Activated CD8-positive, alpha-beta memory T cell treated with anti-CD3 and anti-CD28 coated beads, Interleukin-2, amount 10 ng/mL, durations not matched to agents 7 days and 5 days (primary cell): ENCODE data around the gene OSTF1. TPM values are rescaled to one million over a fixed set of nuclear protein-coding genes. Genes with fewer than 3 reads are reported as not detected.
A peak's percentile ranks its signal among the peaks of the same experiment; 100 is the strongest.

ENCODE experiments used
- ATAC-seq: fragments of 150-1000 bp; cut with Tn5 transposase; one replicate; pipeline ENCODE4 v1.10.0; 2021; ENCODE audit warnings: moderate library complexity
- CTCF ChIA-PET: fragments of 350-600 bp; sonication (Branson Sonifier 250); formaldehyde crosslinking; loops from one replicate; lab custom pipeline; 2021; ENCODE audit warnings: antibody characterized with exemption; lab: Charles Lee
- DNase-seq: peaks from one replicate; pipeline ENCODE4 v3.0.0-alpha.2; 2020
- H3K27ac Mint-ChIP-seq: one replicate; pipeline ENCODE4 v1.8.0; 2021; ENCODE audit warnings: mild to moderate bottlenecking, mixed read lengths
- H3K27me3 Mint-ChIP-seq: one replicate; pipeline ENCODE4 v1.8.0; 2021; ENCODE audit warnings: mixed read lengths
- H3K36me3 Mint-ChIP-seq: one replicate; pipeline ENCODE4 v1.8.0; 2021; ENCODE audit warnings: mild to moderate bottlenecking, mixed read lengths
- H3K4me1 Mint-ChIP-seq: one replicate; pipeline ENCODE4 v1.8.0; 2021; ENCODE audit warnings: mixed read lengths
- H3K4me3 Mint-ChIP-seq: one replicate; pipeline ENCODE4 v1.8.0; 2021; ENCODE audit warnings: mild to moderate bottlenecking, moderate library complexity, mixed read lengths
- H3K9me3 Mint-ChIP-seq: one replicate; pipeline ENCODE4 v1.8.0; 2022; ENCODE audit warnings: low read depth, mixed read lengths
- total RNA-seq, 2 experiments: library from RNA; stranded (reverse); gene quantifications; one replicate each; pipeline ENCODE4 v1.2.3, GENCODE V29; 2021

The OSTF1 gene
- total RNA-seq, 2 experiments from 2014 or later = 149 to 198 TPM

DNA sequence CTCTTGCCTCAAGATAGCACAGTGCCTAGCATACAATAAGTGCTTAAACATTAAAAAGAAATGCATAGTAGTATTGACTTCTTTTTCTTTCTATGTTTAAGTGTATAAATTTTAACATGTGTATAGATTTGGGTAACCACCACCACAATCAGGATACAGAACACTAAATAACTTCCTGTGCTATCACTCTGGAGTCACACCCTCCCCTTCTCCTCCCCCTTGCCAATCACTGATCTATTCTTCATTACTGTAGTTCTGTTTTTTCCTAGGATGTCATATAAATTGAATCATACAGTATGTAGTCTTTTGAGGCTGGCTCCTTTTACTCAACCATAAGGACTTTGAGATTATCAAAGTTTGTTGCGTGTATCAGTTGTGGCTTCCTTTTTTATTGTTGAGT, 68.5 kb downstream of the OSTF1 start:
- peak overlapping the region; percentile 62 for H3K27ac Mint-ChIP-seq
- DNase-seq = no peak
- H3K4me3 Mint-ChIP-seq = no peak overlapping the region
- peak; percentile 17 for ATAC-seq
- CTCF ChIA-PET = interaction anchor here (0.8 to 1.9 kb wide), 4 partner anchors 10 to 69 kb away, joined by 3 to 5 read pairs (median 4); partner anchors contain the start of genes NMRK1 and OSTF1
- H3K36me3 Mint-ChIP-seq = peaks cover 47% of the 10 kb centered on the region
- H3K4me1 Mint-ChIP-seq = peaks cover 43% of the 10 kb centered on the region
- no peaks in the 10 kb centered on the region for H3K9me3 Mint-ChIP-seq
- H3K27me3 Mint-ChIP-seq = no peaks in the 10 kb centered on the region

GRCh38 chr9:75161116-75161857, 73.0 kb downstream of the OSTF1 start:
- ATAC-seq (no peak), DNase-seq (no peak)
- H3K27ac Mint-ChIP-seq = no peak overlapping the region
- H3K4me3 Mint-ChIP-seq = no peak overlapping the region
- no peaks in the 10 kb centered on the region for H3K27me3 Mint-ChIP-seq
- CTCF ChIA-PET = interaction anchor here (0.9 to 1.0 kb wide), 2 partner anchors 24 to 96 kb away, joined by 3 read pairs; no protein-coding TSS in a partner anchor
- peaks cover 13% of the 10 kb centered on the region for H3K4me1 Mint-ChIP-seq
- H3K36me3 Mint-ChIP-seq = peaks cover 61% of the 10 kb centered on the region
- H3K9me3 Mint-ChIP-seq = no peaks in the 10 kb centered on the region

GRCh38 chr9:75163764-75164163, 75.5 kb downstream of the OSTF1 start:
- DNase-seq = no peak
- Mint-ChIP-seq H3K36me3 (peaks cover 67% of the 10 kb centered on the region), H3K9me3 (peaks cover 4% of the 10 kb centered on the region), H3K27ac (no peak overlapping the region), H3K4me3 (no peak overlapping the region), H3K4me1 (peaks cover 26% of the 10 kb centered on the region), H3K27me3 (no peaks in the 10 kb centered on the region)
- no peak for ATAC-seq
- CTCF ChIA-PET = interaction anchor here (0.7 to 0.9 kb wide), 2 partner anchors 9 to 22 kb away, joined by 3 read pairs; no protein-coding TSS in a partner anchor

DNA sequence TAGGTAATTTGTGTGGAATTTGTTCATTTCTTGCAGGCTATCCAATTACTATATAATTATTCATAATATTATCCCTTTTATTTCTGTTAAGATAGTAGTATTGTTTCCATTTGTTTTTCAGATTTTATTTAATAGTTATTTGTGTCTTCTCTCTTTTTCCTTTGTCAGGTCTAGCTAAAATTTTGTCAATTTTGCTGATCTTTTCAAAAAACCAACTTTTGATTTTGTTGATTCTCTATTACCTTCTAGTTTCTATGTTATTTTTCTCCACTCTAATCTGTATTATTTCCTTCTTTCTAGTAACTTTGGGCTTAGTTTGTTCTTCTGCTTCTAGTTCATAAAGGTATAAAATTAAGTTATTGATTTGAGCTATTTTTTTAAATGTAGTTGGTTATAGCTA, 76.3 kb downstream of the OSTF1 start:
- no peaks in the 10 kb centered on the region for H3K27me3 Mint-ChIP-seq
- DNase-seq (no peak), ATAC-seq (no peak)
- no peak overlapping the region for H3K4me3 Mint-ChIP-seq
- H3K9me3 Mint-ChIP-seq = peaks cover 4% of the 10 kb centered on the region
- H3K36me3 Mint-ChIP-seq = peaks cover 71% of the 10 kb centered on the region
- CTCF ChIA-PET = interaction anchor here (0.9 to 1.5 kb wide), 2 partner anchors 21 to 77 kb away, joined by 3 to 4 read pairs; partner anchors contain the start of gene NMRK1
- no peak overlapping the region for H3K27ac Mint-ChIP-seq
- peaks cover 34% of the 10 kb centered on the region for H3K4me1 Mint-ChIP-seq

GRCh38 chr9:75167281-75167680, 79.0 kb downstream of the OSTF1 start:
- DNase-seq (no peak), ATAC-seq (no peak)
- Mint-ChIP-seq H3K4me3 (no peak overlapping the region), H3K27ac (peak overlapping the region; percentile 20), H3K9me3 (peaks cover 6% of the 10 kb centered on the region), H3K27me3 (no peaks in the 10 kb centered on the region), H3K4me1 (peaks cover 53% of the 10 kb centered on the region), H3K36me3 (peaks cover 78% of the 10 kb centered on the region)
- CTCF ChIA-PET = interaction anchor here (1.3 kb wide), 1 partner anchor 18 kb away, joined by 3 read pairs; no protein-coding TSS in a partner anchor

DNA sequence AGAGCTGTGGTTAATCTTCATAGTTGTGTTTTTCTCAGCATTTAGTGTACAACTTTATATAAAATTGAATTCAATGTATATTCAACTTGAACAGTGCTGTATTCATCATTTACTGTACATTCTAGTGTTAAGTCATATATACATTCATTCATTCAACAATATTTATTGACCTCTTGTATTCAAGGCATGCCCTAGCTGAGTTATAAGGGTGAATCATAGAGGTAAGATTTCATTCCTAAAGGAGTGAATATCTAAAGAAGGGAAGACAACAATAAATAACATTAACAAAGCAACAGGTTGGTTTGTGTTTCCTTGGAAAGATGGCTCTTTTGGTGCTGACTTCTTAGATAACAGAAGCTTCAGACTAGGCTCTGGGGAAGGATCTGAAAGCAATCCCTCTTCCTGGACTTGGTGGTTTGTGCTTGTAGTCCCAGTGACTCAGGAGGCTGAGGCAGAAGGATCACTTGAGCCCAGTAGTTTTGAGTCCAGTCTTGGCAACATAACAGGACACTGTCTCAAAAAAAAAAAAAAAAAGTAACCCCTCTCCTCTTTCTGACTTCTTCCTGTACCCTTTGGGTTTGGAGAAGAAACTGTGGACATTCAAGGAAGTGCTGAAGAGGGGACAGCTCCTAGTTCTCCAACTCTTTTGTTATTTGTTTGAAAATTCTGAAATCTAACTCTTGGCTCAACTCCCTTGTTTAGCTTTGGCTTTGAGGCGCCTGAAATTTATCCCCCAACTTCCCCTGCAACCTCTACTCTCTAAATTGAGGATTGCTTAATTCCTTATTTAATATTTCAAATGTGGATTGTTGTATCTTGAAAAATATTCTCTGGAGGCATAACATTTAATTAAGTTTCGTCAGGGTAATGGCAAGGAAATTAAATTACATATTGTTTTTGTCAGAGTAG, 80.2 kb downstream of the OSTF1 start:
- peak overlapping the region; percentile 22 for H3K27ac Mint-ChIP-seq
- CTCF ChIA-PET = interaction anchor here (0.7 to 1.3 kb wide), 3 partner anchors 17 to 51 kb away, joined by 3 to 4 read pairs (median 3); no protein-coding TSS in a partner anchor
- H3K36me3 Mint-ChIP-seq = peaks cover 76% of the 10 kb centered on the region
- ATAC-seq (no peak), DNase-seq (no peak)
- H3K4me1 Mint-ChIP-seq = peaks cover 57% of the 10 kb centered on the region
- H3K27me3 Mint-ChIP-seq = no peaks in the 10 kb centered on the region
- H3K4me3 Mint-ChIP-seq = no peak overlapping the region
- peaks cover 6% of the 10 kb centered on the region for H3K9me3 Mint-ChIP-seq

DNA sequence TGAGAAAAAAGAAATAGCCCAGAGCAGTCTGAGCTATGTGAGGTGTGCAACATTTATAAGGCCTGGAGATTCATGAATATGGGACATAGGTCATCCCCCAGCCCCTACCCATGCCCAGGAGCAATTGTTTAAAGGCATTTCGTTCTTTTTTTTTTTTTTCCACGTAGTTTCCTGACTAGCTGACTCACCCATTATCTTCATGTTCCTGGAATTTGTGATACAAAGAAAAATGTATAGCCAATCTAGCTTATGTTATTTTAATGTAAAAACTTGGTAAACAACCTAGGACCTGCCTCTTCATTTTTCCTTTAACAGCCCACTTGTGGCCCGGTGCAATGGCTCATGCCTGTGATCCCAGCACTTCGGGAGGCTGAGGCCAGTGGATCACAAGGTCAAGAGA, 81.3 kb downstream of the OSTF1 start:
- peaks cover 74% of the 10 kb centered on the region for H3K36me3 Mint-ChIP-seq
- ATAC-seq = no peak

DNA sequence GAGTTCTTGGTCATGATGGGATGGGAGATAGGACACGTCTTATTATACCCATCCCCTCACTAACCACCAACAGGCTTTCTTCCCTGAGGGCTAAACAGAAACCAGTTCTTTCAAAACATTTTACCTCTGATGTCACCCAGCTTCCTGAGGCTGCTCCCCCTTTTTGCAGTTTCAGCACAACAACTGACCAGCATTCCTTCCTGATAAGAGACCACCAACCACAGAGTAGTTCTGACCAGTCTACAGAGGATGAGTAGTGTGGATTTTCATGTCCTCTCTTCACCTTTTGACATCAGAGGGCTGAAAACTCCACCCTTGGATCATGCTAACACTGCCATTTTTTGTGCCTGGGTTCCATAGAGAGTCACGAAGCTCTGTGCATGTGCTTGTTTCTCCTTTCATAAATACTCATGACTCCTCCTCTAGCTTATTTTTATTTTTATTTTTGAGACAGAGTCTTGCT, 82.6 kb downstream of the OSTF1 start:
- CTCF ChIA-PET = interaction anchor here (0.8 to 4.5 kb wide), 6 partner anchors 15 to 219 kb away, joined by 3 to 33 read pairs (median 3); partner anchors contain the start of genes C9orf40, NMRK1 and OSTF1

More for the DNA sequence above, 81.3 kb downstream of the OSTF1 start:
- Mint-ChIP-seq H3K27ac (peak overlapping the region; percentile 56), H3K4me3 (no peak overlapping the region), H3K27me3 (no peaks in the 10 kb centered on the region), H3K4me1 (peaks cover 57% of the 10 kb centered on the region), H3K9me3 (peaks cover 6% of the 10 kb centered on the region)
- CTCF ChIA-PET = interaction anchor here (0.8 to 4.5 kb wide), 6 partner anchors 16 to 83 kb away, joined by 3 to 33 read pairs (median 4); partner anchors contain the start of genes NMRK1 and OSTF1
- DNase-seq = no peak

DNA sequence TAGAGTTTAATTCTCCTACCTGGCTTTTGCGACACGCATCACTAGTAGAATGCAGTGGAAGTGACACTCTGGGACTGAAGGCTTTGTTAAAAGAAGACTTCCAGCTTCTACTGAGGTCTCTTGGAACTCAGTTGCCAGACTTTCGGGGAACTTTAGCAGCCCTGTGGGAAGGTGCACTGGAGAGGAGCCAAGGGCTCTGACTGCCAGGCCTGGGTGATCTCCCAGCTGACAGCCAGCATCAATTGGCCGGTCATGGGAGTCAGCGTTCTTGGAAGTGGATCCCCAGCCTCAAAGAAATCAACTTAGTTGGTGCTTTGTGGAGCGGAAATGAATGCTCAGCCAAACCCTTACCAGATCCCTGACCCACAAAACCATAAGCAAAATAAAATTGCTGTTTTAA, 87.1 kb downstream of the OSTF1 start:
- Mint-ChIP-seq H3K27me3 (no peaks in the 10 kb centered on the region), H3K4me1 (peaks cover 22% of the 10 kb centered on the region)

More for the DNA sequence above, 82.6 kb downstream of the OSTF1 start:
- H3K27ac Mint-ChIP-seq = peak overlapping the region; percentile 76
- no peak overlapping the region for H3K4me3 Mint-ChIP-seq
- peak; percentile 81 for ATAC-seq
- peak; percentile 47 for DNase-seq
- peaks cover 59% of the 10 kb centered on the region for H3K4me1 Mint-ChIP-seq
- peaks cover 65% of the 10 kb centered on the region for H3K36me3 Mint-ChIP-seq
- no peaks in the 10 kb centered on the region for H3K27me3 Mint-ChIP-seq
- H3K9me3 Mint-ChIP-seq = peaks cover 6% of the 10 kb centered on the region

GRCh38 chr9:75176037-75176436, 87.7 kb downstream of the OSTF1 start:
- peaks cover 15% of the 10 kb centered on the region for H3K4me1 Mint-ChIP-seq
- H3K36me3 Mint-ChIP-seq = peaks cover 43% of the 10 kb centered on the region
- ATAC-seq = no peak
- H3K27ac Mint-ChIP-seq = peak overlapping the region; percentile 3
- H3K4me3 Mint-ChIP-seq = no peak overlapping the region
- peaks cover 2% of the 10 kb centered on the region for H3K9me3 Mint-ChIP-seq
- CTCF ChIA-PET = interaction anchor here (1.3 to 1.5 kb wide), 2 partner anchors 9 to 20 kb away, joined by 3 to 4 read pairs; no protein-coding TSS in a partner anchor
- DNase-seq = no peak
- H3K27me3 Mint-ChIP-seq = no peaks in the 10 kb centered on the region

More for the DNA sequence above, 87.1 kb downstream of the OSTF1 start:
- no peak for DNase-seq
- no peak overlapping the region for H3K4me3 Mint-ChIP-seq
- ATAC-seq = no peak
- CTCF ChIA-PET = interaction anchor here (0.6 to 1.6 kb wide), 4 partner anchors 9 to 66 kb away, joined by 3 to 7 read pairs (median 3); no protein-coding TSS in a partner anchor
- peaks cover 2% of the 10 kb centered on the region for H3K9me3 Mint-ChIP-seq
- H3K36me3 Mint-ChIP-seq = peaks cover 47% of the 10 kb centered on the region
- no peak overlapping the region for H3K27ac Mint-ChIP-seq

- no peak for DNase-seq
- no peak overlapping the region for H3K27ac Mint-ChIP-seq
- CTCF ChIA-PET = no interaction called here
- peaks cover 21% of the 10 kb centered on the region for H3K36me3 Mint-ChIP-seq
- no peaks in the 10 kb centered on the region for H3K27me3 Mint-ChIP-seq
- no peak for ATAC-seq
- H3K4me3 Mint-ChIP-seq = no peak overlapping the region
- no peaks in the 10 kb centered on the region for H3K9me3 Mint-ChIP-seq
- peaks cover 13% of the 10 kb centered on the region for H3K4me1 Mint-ChIP-seq
These were observed 93.4 kb downstream of the OSTF1 start for GRCh38 chr9:75181750-75182149.

DNA sequence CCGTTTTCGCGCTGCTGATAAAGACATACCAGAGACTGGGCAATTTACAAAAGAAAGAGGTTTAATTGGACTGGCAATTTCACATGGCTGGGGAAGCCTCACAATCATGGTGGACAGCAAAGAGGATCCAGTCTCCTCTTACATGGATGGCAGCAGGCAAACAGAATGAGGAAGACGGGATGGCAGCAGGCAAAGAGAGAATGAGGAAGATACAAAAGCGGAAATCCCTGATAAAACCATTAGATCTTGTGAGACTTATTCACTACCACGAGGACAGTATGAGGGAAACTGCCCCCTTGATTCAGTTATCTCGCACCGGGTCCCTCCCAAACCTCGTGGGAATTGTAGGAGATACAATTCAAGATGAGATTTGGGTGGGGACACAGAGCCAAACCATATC, 95.0 kb downstream of the OSTF1 start:
- no peak for ATAC-seq
- Mint-ChIP-seq H3K4me1 (peaks cover 17% of the 10 kb centered on the region), H3K27ac (no peak overlapping the region), H3K36me3 (peaks cover 18% of the 10 kb centered on the region), H3K27me3 (no peaks in the 10 kb centered on the region), H3K9me3 (no peaks in the 10 kb centered on the region), H3K4me3 (no peak overlapping the region)
- CTCF ChIA-PET = interaction anchor here (1.0 kb wide), 1 partner anchor 9 kb away, joined by 3 read pairs; no protein-coding TSS in a partner anchor
- DNase-seq = no peak
